H1 (cell line): Measurements from ENCODE around the gene GSTA1. TPM values are rescaled to one million over a fixed set of nuclear protein-coding genes. Genes with fewer than 3 reads are reported as not detected.

Experiments
- polyA plus RNA-seq, 7 experiments: library from polyadenylated mRNA; depleted of rRNA in 3 of 7; stranded (reverse) in 5 of 7; unstranded in 2 of 7; fragments of >200 nt in 5 of 7; fragments of 200-250 nt in 2 of 7; gene quantifications; 1 replicate in 5 of 7; 2 replicates in 1 of 7; 4 replicates in 1 of 7; pipeline versions ENCODE4 v1.2.1 to v1.2.3, GENCODE V29; 2011 to 2013; ENCODE audit warnings: missing spikeins in 2 of 7, mixed read lengths in 2 of 7
- total RNA-seq: library from RNA; stranded (reverse); fragmentation: NEBNext Ultra II Directional; extraction: Animal tissue kit (Norgen Biotek cat#: 25700); gene quantifications from 2 replicates; pipeline ENCODE4 v1.2.1, GENCODE V29; 2021
- TF ChIP-seq, protein P1 (sequence below): IDR thresholded peaks from 2 replicates; pipeline ENCODE4 v1.6.1; 2012; ENCODE audit warnings: inconsistent platforms

The GSTA1 gene
- total and polyA plus RNA-seq, 2 of the 8 experiments (the other 6 are each of a cell fraction or from before 2014, with no cell fraction given) = 0.08 TPM; not detected in 1

GRCh38 chr6:52843605-52844004, 40.0 kb upstream of the GSTA1 start (continued):
- TF ChIP-seq, protein P1, sequence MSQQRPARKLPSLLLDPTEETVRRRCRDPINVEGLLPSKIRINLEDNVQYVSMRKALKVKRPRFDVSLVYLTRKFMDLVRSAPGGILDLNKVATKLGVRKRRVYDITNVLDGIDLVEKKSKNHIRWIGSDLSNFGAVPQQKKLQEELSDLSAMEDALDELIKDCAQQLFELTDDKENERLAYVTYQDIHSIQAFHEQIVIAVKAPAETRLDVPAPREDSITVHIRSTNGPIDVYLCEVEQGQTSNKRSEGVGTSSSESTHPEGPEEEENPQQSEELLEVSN = no peak
